ENCODE measurements around the gene PEX3.

DNA sequence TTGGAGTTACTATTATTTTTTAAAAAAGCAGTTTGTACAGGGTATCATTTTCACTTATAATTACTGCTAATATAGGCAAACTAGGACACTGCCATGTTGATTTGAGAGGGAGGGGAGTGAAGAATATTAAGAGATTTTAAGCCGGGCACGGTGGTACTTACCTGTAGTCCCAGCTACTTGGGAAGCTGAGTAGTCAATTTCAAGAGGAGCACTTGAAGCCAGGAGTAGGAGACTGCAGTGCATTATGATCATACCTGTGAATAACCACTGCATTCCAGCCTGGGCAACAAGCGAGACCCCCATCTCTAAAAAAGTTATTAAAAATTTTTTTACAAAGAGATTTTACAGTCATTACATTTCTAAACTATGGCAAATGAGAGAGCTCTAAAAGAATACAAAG, 35.8 kb upstream of the PEX3 start:
- TF ChIP-seq, protein P1, sequence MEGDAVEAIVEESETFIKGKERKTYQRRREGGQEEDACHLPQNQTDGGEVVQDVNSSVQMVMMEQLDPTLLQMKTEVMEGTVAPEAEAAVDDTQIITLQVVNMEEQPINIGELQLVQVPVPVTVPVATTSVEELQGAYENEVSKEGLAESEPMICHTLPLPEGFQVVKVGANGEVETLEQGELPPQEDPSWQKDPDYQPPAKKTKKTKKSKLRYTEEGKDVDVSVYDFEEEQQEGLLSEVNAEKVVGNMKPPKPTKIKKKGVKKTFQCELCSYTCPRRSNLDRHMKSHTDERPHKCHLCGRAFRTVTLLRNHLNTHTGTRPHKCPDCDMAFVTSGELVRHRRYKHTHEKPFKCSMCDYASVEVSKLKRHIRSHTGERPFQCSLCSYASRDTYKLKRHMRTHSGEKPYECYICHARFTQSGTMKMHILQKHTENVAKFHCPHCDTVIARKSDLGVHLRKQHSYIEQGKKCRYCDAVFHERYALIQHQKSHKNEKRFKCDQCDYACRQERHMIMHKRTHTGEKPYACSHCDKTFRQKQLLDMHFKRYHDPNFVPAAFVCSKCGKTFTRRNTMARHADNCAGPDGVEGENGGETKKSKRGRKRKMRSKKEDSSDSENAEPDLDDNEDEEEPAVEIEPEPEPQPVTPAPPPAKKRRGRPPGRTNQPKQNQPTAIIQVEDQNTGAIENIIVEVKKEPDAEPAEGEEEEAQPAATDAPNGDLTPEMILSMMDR (IDR thresholded peaks at IDR 0.05), result no peak
- no peak for TF ChIP-seq POLR2A (IDR thresholded peaks at IDR 0.05)
